Measurements from ENCODE around the gene PIP4K2B.
A peak's percentile ranks its signal among the peaks of the same experiment; 100 is the strongest.
"Not testable (repeated sequence)": the region's sequence is repeated elsewhere in the genome, so short reads cannot be mapped to it uniquely, and the experiment has no call there.

The PIP4K2B gene

GRCh38 chr17:38728290-38728831 lies 71.0 kb downstream of the PIP4K2B start:
- DNase-seq, result peak; percentile 50

- DNase-seq, result no peak
These were observed 71.6 kb downstream of the PIP4K2B start for GRCh38 chr17:38727736-38728135.

GRCh38 chr17:38726145-38726544 lies 73.2 kb downstream of the PIP4K2B start:
- DNase-seq, result not testable (repeated sequence)

- no peak for DNase-seq
These were observed 74.3 kb downstream of the PIP4K2B start for GRCh38 chr17:38725066-38725465.

- no peak for DNase-seq
These were observed 74.9 kb downstream of the PIP4K2B start for GRCh38 chr17:38724337-38724988.

- DNase-seq, result no peak
These were observed 77.6 kb downstream of the PIP4K2B start for GRCh38 chr17:38721802-38722201.

- no peak for DNase-seq
These were observed 78.4 kb downstream of the PIP4K2B start for GRCh38 chr17:38720941-38721340.

GRCh38 chr17:38719943-38720641 lies 79.3 kb downstream of the PIP4K2B start:
- no peak for DNase-seq

- no peak for DNase-seq
These were observed 79.9 kb downstream of the PIP4K2B start for GRCh38 chr17:38719289-38719942.

GRCh38 chr17:38717139-38717745 lies 82.1 kb downstream of the PIP4K2B start:
- no peak for DNase-seq

- DNase-seq, result no peak
These were observed 82.9 kb downstream of the PIP4K2B start for GRCh38 chr17:38716368-38717005.
